HepG2 (cell line): Measurements from ENCODE around the gene S100A16. TPM values are rescaled to one million over a fixed set of nuclear protein-coding genes. Genes with fewer than 3 reads are reported as not detected.

Source experiments
- AFF4 ChIP-seq: sonication (generic); formaldehyde crosslinking; IDR thresholded peaks from 2 replicates; pipeline ENCODE4 v1.4.0; 2020; ENCODE audit warnings: missing genetic modification reagents
- ATF7-NPFF ChIP-seq: sonication (generic); formaldehyde crosslinking; IDR thresholded peaks from 2 replicates; pipeline ENCODE4 v1.8.1; 2023; ENCODE audit warnings: mild to moderate bottlenecking, low read depth, missing genetic modification reagents, moderate library complexity
- BCL3 ChIP-seq: sonication (generic); formaldehyde crosslinking; IDR thresholded peaks from 2 replicates; pipeline ENCODE4 v1.5.1; 2020; ENCODE audit warnings: mild to moderate bottlenecking, missing genetic modification reagents, moderate library complexity
- DR1 ChIP-seq: sonication (generic); formaldehyde crosslinking; IDR thresholded peaks from 2 replicates; pipeline ENCODE4 v1.8.0; 2021; ENCODE audit warnings: mild to moderate bottlenecking, missing genetic modification reagents, inconsistent platforms
- ELF3 ChIP-seq: IDR thresholded peaks from 2 replicates; pipeline ENCODE4 v1.6.1; 2016; ENCODE audit warnings: missing genetic modification reagents, missing compliant biosample characterization
- NFATC3 ChIP-seq: sonication (generic); formaldehyde crosslinking; IDR thresholded peaks from 2 replicates; pipeline ENCODE4 v1.5.1; 2020; ENCODE audit warnings: mild to moderate bottlenecking, missing genetic modification reagents
- RNF2 ChIP-seq: fragments of 450-650 bp; conservative IDR thresholded peaks from 2 replicates; pipeline ENCODE4 v1.6.1; 2016; ENCODE audit warnings: low read depth
- SALL2 ChIP-seq: sonication (generic); formaldehyde crosslinking; IDR thresholded peaks from 2 replicates; pipeline ENCODE4 v1.8.1; 2023; ENCODE audit warnings: mild to moderate bottlenecking, missing genetic modification reagents, inconsistent platforms
- SMAD3 ChIP-seq: sonication (generic); formaldehyde crosslinking; IDR thresholded peaks from 2 replicates; pipeline ENCODE4 v1.4.0; 2020; ENCODE audit warnings: missing genetic modification reagents
- ZNF3 ChIP-seq: IDR thresholded peaks from 2 replicates; pipeline ENCODE4 v1.7.0; 2017; ENCODE audit warnings: inconsistent platforms
- ZNF530 ChIP-seq: sonication (generic); formaldehyde crosslinking; IDR thresholded peaks from 2 replicates; pipeline ENCODE4 v1.5.0; 2020; ENCODE audit warnings: low read depth, mild to moderate bottlenecking, missing genetic modification reagents
- ZNF570 ChIP-seq: sonication (generic); formaldehyde crosslinking; IDR thresholded peaks from 2 replicates; pipeline ENCODE4 v1.4.0; 2020; ENCODE audit warnings: mild to moderate bottlenecking, missing genetic modification reagents, borderline replicate concordance
- ZNF644 ChIP-seq: IDR thresholded peaks from 2 replicates; pipeline ENCODE4 v1.6.1; 2016; ENCODE audit warnings: low read depth
- ZNF703 ChIP-seq: sonication (generic); formaldehyde crosslinking; IDR thresholded peaks from 2 replicates; pipeline ENCODE4 v1.5.1; 2020; ENCODE audit warnings: missing genetic modification reagents, mild to moderate bottlenecking, moderate library complexity, borderline replicate concordance
- ZNF770 ChIP-seq: sonication (generic); formaldehyde crosslinking; IDR thresholded peaks from 2 replicates; pipeline ENCODE4 v1.5.0; 2020; ENCODE audit warnings: mild to moderate bottlenecking, missing genetic modification reagents
- polyA plus RNA-seq, 8 experiments: library from polyadenylated mRNA; depleted of rRNA in 3 of 8; stranded (reverse) in 7 of 8; unstranded in 1 of 8; fragments of >200 nt; fragmentation: Illumina TruSeq in 4 of 8; extraction: Trizol in 4 of 8; gene quantifications; 2 replicates each; pipeline versions ENCODE4 v1.2.1 to v1.2.3, GENCODE V29; 2011 to 2016; ENCODE audit warnings: low read depth in 4 of 8, missing spikeins in 1 of 8, mixed read lengths in 1 of 8; ENCODE audit not compliant: insufficient read depth in 1 of 8
- total RNA-seq, 5 experiments: library from RNA; depleted of rRNA; stranded (reverse); fragments of >200 nt; fragmentation: Illumina TruSeq; extraction: Trizol; gene quantifications; 2 replicates each; pipeline ENCODE4 v1.2.3, GENCODE V29; 2016; ENCODE audit warnings: low read depth in 1 of 5
- TF ChIP-seq, protein P1 (sequence below): sonication (generic); formaldehyde crosslinking; IDR thresholded peaks from 2 replicates; pipeline ENCODE4 v1.8.0; 2022; ENCODE audit warnings: missing genetic modification reagents, mild to moderate bottlenecking, inconsistent platforms, borderline replicate concordance
- TF ChIP-seq, protein P2 (sequence below): sonication (generic); formaldehyde crosslinking; IDR thresholded peaks from 2 replicates; pipeline ENCODE4 v1.5.0; 2020; ENCODE audit warnings: mild to moderate bottlenecking, missing genetic modification reagents
- TF ChIP-seq, protein P3 (sequence below): sonication (generic); formaldehyde crosslinking; conservative IDR thresholded peaks from 2 replicates; pipeline ENCODE4 v1.4.0; 2020; ENCODE audit warnings: missing genetic modification reagents

The S100A16 gene
- total and polyA plus RNA-seq, 2 of the 13 experiments (the other 11 are each of a cell fraction or from before 2014, with no cell fraction given), result 46.0 to 195 TPM

DNA sequence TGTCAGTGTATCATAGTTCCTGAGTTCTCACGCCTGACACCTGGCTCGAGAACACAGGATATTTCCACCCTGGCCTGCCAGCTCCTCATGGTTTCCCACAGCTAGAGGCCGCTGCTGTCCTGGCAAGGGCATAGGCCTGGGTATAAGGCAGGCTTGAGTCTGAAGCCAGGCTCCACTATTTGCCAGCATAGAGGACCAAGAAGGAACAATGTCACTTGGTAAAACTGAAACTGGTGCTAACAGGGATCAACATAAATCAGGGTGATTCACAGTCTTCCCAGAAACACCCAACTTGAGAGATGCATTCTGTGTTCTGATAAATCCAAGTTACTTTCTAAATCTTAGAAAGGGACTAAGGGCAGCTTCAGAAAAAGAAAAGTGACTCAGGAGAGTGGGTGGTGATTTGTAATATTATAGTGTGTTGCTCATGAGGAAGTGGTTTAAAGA, 40.3 kb downstream of the S100A16 start (continued):
- TF ChIP-seq ZNF703 (CRISPR knock-in tag) (no peak), NFATC3 (CRISPR knock-in tag) (no peak), SALL2 (CRISPR knock-in tag) (0 out of 2 replicates have a peak, but pooled peaks have one; percentile 29), ATF7-NPFF (CRISPR knock-in tag) (no peak), AFF4 (CRISPR knock-in tag) (no peak), ZNF570 (no peak), ZNF3 (CRISPR knock-in tag) (no peak), DR1 (CRISPR knock-in tag) (no peak), SMAD3 (no peak), ZNF644 (CRISPR knock-in tag) (no peak), ELF3 (CRISPR knock-in tag) (peak; percentile 44; the same call in 1 of the 2 replicates), RNF2 (no peak), ZNF770 (CRISPR knock-in tag) (no peak), BCL3 (CRISPR knock-in tag) (no peak), ZNF530 (CRISPR knock-in tag) (no peak)
- TF ChIP-seq, protein P1, sequence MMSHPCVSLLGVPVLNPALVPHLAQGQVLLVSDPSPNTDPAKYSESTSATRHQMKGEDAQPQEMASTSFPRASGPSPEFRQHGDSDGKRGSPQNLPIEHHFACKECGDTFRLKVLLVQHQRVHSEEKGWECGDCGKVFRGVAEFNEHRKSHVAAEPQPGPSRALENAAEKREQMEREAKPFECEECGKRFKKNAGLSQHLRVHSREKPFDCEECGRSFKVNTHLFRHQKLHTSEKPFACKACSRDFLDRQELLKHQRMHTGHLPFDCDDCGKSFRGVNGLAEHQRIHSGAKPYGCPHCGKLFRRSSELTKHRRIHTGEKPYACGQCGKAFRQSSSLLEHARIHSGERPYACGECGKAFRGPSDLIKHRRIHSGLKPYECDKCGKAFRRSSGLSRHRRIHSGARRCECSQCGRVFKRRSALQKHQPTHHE (CRISPR knock-in tag), result no peak
- TF ChIP-seq, protein P2, sequence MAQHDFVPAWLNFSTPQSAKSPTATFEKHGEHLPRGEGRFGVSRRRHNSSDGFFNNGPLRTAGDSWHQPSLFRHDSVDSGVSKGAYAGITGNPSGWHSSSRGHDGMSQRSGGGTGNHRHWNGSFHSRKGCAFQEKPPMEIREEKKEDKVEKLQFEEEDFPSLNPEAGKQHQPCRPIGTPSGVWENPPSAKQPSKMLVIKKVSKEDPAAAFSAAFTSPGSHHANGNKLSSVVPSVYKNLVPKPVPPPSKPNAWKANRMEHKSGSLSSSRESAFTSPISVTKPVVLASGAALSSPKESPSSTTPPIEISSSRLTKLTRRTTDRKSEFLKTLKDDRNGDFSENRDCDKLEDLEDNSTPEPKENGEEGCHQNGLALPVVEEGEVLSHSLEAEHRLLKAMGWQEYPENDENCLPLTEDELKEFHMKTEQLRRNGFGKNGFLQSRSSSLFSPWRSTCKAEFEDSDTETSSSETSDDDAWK (CRISPR knock-in tag), result no peak
- TF ChIP-seq, protein P3, sequence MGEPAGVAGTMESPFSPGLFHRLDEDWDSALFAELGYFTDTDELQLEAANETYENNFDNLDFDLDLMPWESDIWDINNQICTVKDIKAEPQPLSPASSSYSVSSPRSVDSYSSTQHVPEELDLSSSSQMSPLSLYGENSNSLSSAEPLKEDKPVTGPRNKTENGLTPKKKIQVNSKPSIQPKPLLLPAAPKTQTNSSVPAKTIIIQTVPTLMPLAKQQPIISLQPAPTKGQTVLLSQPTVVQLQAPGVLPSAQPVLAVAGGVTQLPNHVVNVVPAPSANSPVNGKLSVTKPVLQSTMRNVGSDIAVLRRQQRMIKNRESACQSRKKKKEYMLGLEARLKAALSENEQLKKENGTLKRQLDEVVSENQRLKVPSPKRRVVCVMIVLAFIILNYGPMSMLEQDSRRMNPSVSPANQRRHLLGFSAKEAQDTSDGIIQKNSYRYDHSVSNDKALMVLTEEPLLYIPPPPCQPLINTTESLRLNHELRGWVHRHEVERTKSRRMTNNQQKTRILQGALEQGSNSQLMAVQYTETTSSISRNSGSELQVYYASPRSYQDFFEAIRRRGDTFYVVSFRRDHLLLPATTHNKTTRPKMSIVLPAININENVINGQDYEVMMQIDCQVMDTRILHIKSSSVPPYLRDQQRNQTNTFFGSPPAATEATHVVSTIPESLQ (CRISPR knock-in tag), result no peak
